ENCODE measurements around the gene ADAM8.

Gene ADAM8

DNA sequence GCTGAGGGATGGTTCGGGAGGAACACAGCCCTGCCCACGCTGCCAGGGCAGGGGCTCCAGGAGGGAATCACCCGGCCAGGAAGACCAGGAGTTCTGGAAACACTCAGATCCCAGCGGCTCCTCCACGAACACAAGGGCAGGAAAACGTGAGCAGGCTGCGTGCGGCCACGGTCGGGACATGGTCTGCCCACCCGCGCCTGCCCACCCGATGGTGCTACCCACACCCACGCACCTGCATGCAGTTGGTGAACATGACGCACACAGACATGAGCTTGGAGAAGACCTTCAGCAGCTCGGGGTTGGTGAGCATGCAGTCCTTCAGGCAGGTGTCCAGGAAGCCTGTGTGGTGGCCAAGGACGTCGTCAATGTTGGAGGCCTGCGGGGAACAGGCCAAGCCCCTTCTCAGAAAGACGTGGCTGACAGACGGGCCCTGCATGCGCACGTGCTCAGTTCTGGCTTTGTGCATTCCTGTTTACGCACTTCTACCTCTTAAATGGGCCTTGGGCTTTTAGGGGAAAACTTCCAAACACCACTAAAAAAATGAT is 6.2 kb upstream of the ADAM8 start:
- peaks cover 87% of the 10 kb centered on the region for H3K36me3 ChIP-seq (ENCODE audit: insufficient read depth, low read length)
- peaks cover 20% of the 10 kb centered on the region for H4K20me1 ChIP-seq (ENCODE audit: insufficient read depth, low read length)
- no peak for ATAC-seq (ENCODE audit: insufficient read depth, low read depth)

DNA sequence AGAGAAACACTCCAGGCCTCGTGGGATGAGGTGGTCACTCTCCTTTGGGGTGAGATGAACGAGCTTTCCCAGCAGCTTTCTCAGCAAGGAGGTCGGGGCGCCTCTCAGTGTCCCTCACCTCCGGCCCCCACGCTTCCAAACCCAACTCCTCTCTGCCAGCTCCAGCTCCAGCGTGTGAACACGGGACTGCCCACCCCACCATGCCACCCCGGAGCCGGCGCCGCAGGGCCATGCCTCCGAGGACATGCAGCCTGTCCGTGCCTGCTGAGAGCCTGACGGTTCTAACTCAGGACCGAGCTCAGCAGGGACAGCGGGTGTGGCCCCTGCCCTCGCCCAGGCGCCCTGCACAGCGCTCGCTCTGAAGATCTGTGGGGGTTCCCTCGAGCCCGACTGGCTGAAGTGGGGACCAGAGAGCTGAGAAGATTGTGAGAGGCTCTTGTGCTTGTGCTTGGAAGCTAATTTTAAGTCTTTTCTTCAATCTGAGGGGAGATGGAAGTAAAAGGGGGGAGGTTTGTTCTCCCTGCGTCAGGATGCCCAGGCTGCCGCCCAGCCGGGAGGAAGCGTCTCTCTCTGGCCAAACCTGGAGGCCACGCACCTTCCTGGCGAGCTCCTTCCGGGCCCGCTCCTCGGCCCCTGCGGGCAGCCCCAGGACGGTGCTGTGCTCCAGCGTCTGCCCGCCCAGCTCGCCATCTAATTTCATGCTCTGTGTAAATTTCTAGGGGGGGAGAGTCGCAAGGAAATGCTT is 5.1 kb upstream of the ADAM8 start:
- H3K4me3 ChIP-seq (ENCODE audit: low read depth in 1 of 2, low read length in 2 of 2), result no peak overlapping the region
- DNase-seq (no peak), ATAC-seq (ENCODE audit: insufficient read depth, low read depth) (no peak)
- peaks cover 78% of the 10 kb centered on the region for H3K36me3 ChIP-seq (ENCODE audit: insufficient read depth, low read length)
- H3K4me2 ChIP-seq (ENCODE audit: insufficient read depth, low read length), result no peak overlapping the region
- H3K79me2 ChIP-seq (ENCODE audit: insufficient read depth, low read length), result no peaks in the 10 kb centered on the region
- H3K27me3 ChIP-seq (ENCODE audit: insufficient read depth, low read length, poor library complexity), result no peaks in the 10 kb centered on the region
- H3K4me1 ChIP-seq (ENCODE audit: insufficient read depth, low read length), result no peaks in the 10 kb centered on the region
- TF ChIP-seq, protein P1, sequence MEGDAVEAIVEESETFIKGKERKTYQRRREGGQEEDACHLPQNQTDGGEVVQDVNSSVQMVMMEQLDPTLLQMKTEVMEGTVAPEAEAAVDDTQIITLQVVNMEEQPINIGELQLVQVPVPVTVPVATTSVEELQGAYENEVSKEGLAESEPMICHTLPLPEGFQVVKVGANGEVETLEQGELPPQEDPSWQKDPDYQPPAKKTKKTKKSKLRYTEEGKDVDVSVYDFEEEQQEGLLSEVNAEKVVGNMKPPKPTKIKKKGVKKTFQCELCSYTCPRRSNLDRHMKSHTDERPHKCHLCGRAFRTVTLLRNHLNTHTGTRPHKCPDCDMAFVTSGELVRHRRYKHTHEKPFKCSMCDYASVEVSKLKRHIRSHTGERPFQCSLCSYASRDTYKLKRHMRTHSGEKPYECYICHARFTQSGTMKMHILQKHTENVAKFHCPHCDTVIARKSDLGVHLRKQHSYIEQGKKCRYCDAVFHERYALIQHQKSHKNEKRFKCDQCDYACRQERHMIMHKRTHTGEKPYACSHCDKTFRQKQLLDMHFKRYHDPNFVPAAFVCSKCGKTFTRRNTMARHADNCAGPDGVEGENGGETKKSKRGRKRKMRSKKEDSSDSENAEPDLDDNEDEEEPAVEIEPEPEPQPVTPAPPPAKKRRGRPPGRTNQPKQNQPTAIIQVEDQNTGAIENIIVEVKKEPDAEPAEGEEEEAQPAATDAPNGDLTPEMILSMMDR (IDR thresholded peaks at IDR 0.05; ENCODE audit: borderline replicate concordance, extremely low read depth, low read length, poor library complexity, severe bottlenecking), result no peak
- TF ChIP-seq EZH2 (IDR thresholded peaks at IDR 0.05; ENCODE audit: borderline replicate concordance, low read depth, low read length, severe bottlenecking), result no peak
- no peak overlapping the region for H3K9ac ChIP-seq (ENCODE audit: low read depth, low read length)
- H4K20me1 ChIP-seq (ENCODE audit: insufficient read depth, low read length), result peaks cover 21% of the 10 kb centered on the region
- no peak overlapping the region for H2AFZ ChIP-seq (ENCODE audit: low read depth, low read length)
- H3K9me3 ChIP-seq (ENCODE audit: insufficient read depth, low read length, severe bottlenecking), result no peaks in the 10 kb centered on the region
- no peak overlapping the region for H3K27ac ChIP-seq (ENCODE audit: low read length)

More for the DNA sequence above, 6.2 kb upstream of the ADAM8 start:
- no peak for DNase-seq
- no peak overlapping the region for H3K4me2 ChIP-seq (ENCODE audit: insufficient read depth, low read length)
- no peaks in the 10 kb centered on the region for H3K9me3 ChIP-seq (ENCODE audit: insufficient read depth, low read length, severe bottlenecking)
- H3K27ac ChIP-seq (ENCODE audit: low read length), result no peak overlapping the region
- no peak overlapping the region for H3K9ac ChIP-seq (ENCODE audit: low read depth, low read length)
- H3K4me3 ChIP-seq (ENCODE audit: low read depth in 1 of 2, low read length in 2 of 2), result no peak overlapping the region
- TF ChIP-seq, protein P1 (IDR thresholded peaks at IDR 0.05; ENCODE audit: borderline replicate concordance, extremely low read depth, low read length, poor library complexity, severe bottlenecking), result no peak
- no peak for TF ChIP-seq EZH2 (IDR thresholded peaks at IDR 0.05; ENCODE audit: borderline replicate concordance, low read depth, low read length, severe bottlenecking)
- no peaks in the 10 kb centered on the region for H3K79me2 ChIP-seq (ENCODE audit: insufficient read depth, low read length)
- H3K27me3 ChIP-seq (ENCODE audit: insufficient read depth, low read length, poor library complexity), result no peaks in the 10 kb centered on the region
- H2AFZ ChIP-seq (ENCODE audit: low read depth, low read length), result no peak overlapping the region
- no peaks in the 10 kb centered on the region for H3K4me1 ChIP-seq (ENCODE audit: insufficient read depth, low read length)

DNA sequence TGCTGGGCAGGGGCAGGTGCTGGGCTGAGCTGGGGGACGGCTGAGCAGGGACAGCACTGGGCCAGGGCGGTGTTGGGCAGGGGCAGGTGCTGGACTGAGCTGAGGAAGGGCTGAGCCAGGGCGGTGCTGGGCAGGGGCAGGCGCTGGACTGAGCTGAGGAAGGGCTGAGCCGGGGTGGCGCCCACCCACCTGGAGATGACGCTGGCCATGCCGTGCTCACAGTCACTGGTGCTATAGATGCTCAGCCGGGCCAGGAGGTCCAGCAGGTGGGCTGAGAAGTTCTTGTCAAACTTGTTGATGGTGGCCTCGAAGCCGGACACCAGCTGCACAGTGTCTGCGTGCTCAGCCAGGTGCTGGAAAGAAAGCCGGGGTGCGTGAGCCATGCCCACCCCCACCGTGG is 4.4 kb upstream of the ADAM8 start:
- Histone ChIP-seq H2AFZ (ENCODE audit: low read depth, low read length) (no peak overlapping the region), H3K27ac (ENCODE audit: low read length) (no peak overlapping the region), H4K20me1 (ENCODE audit: insufficient read depth, low read length) (peaks cover 16% of the 10 kb centered on the region), H3K9ac (ENCODE audit: low read depth, low read length) (no peak overlapping the region), H3K4me2 (ENCODE audit: insufficient read depth, low read length) (no peak overlapping the region), H3K79me2 (ENCODE audit: insufficient read depth, low read length) (no peaks in the 10 kb centered on the region), H3K9me3 (ENCODE audit: insufficient read depth, low read length, severe bottlenecking) (no peaks in the 10 kb centered on the region), H3K4me1 (ENCODE audit: insufficient read depth, low read length) (no peaks in the 10 kb centered on the region), H3K4me3 (ENCODE audit: low read depth in 1 of 2, low read length in 2 of 2) (no peak overlapping the region), H3K27me3 (ENCODE audit: insufficient read depth, low read length, poor library complexity) (no peaks in the 10 kb centered on the region), H3K36me3 (ENCODE audit: insufficient read depth, low read length) (peaks cover 73% of the 10 kb centered on the region)
- DNase-seq, result no peak
- TF ChIP-seq EZH2 (IDR thresholded peaks at IDR 0.05; ENCODE audit: borderline replicate concordance, low read depth, low read length, severe bottlenecking), result no peak
- TF ChIP-seq, protein P1 (IDR thresholded peaks at IDR 0.05; ENCODE audit: borderline replicate concordance, extremely low read depth, low read length, poor library complexity, severe bottlenecking), result no peak
- ATAC-seq (ENCODE audit: insufficient read depth, low read depth), result no peak

Data from DND-41 (cell line).